Kidney epithelial cell (primary cell): ENCODE data around the gene PLXND1. TPM values are rescaled to one million over a fixed set of nuclear protein-coding genes. Genes with fewer than 3 reads are reported as not detected.

ENCODE experiments used
- DNase-seq: peaks from one replicate; pipeline ENCODE4 v3.0.0-alpha.2; 2010; ENCODE audit warnings: low read depth
- H3K27me3 ChIP-seq: 2 replicates; pipeline ENCODE4 v1.6.0; 2011; ENCODE audit warnings: low read length; ENCODE audit not compliant: control insufficient read depth, insufficient read depth
- H3K36me3 ChIP-seq: 2 replicates; pipeline ENCODE4 v1.5.1; 2011; ENCODE audit warnings: low read length; ENCODE audit not compliant: control insufficient read depth, insufficient read depth
- H3K4me3 ChIP-seq: 2 replicates; pipeline ENCODE4 v1.5.1; 2011; ENCODE audit warnings: low read depth, mild to moderate bottlenecking, control low read depth, low read length
- CTCF ChIP-seq: IDR thresholded peaks from 2 replicates; pipeline ENCODE4 v1.5.1; 2011; ENCODE audit warnings: mild to moderate bottlenecking, moderate library complexity, low read length, control low read depth, inconsistent platforms; ENCODE audit not compliant: insufficient read depth, poor library complexity, severe bottlenecking
- total RNA-seq: library from RNA; depleted of rRNA; stranded (reverse); fragments of >200 nt; gene quantifications from 2 replicates; pipeline ENCODE4 v1.2.3, GENCODE V29; 2015

Gene PLXND1
- total RNA-seq, 1 donor from 2014 or later = 103 TPM

GRCh38 chr3:129594907-129595390 lies 11.5 kb downstream of the PLXND1 start:
- Histone ChIP-seq H3K4me3 (no peak overlapping the region), H3K27me3 (no peaks in the 10 kb centered on the region)
- DNase-seq = no peak

GRCh38 chr3:129594409-129594808 lies 12.1 kb downstream of the PLXND1 start:
- no peak for TF ChIP-seq CTCF
- Histone ChIP-seq H3K27me3 (no peaks in the 10 kb centered on the region), H3K36me3 (no peaks in the 10 kb centered on the region), H3K4me3 (no peak overlapping the region)
- no peak for DNase-seq

More at GRCh38 chr3:129594907-129595390, 11.5 kb downstream of the PLXND1 start:
- H3K36me3 ChIP-seq = no peaks in the 10 kb centered on the region
- TF ChIP-seq CTCF = no peak

GRCh38 chr3:129593595-129594339 lies 12.7 kb downstream of the PLXND1 start:
- no peaks in the 10 kb centered on the region for H3K27me3 ChIP-seq
- TF ChIP-seq CTCF = no peak
- no peaks in the 10 kb centered on the region for H3K36me3 ChIP-seq
- no peak for DNase-seq
- no peak overlapping the region for H3K4me3 ChIP-seq

- H3K36me3 ChIP-seq = no peaks in the 10 kb centered on the region
- DNase-seq = no peak
- H3K4me3 ChIP-seq = no peak overlapping the region
- H3K27me3 ChIP-seq = no peaks in the 10 kb centered on the region
- TF ChIP-seq CTCF = peak; percentile 34
These were observed 13.3 kb downstream of the PLXND1 start for GRCh38 chr3:129593230-129593594.

- no peak for DNase-seq
- no peak overlapping the region for H3K4me3 ChIP-seq
- TF ChIP-seq CTCF = no peak
- H3K27me3 ChIP-seq = no peaks in the 10 kb centered on the region
- no peaks in the 10 kb centered on the region for H3K36me3 ChIP-seq
These were observed 13.9 kb downstream of the PLXND1 start for GRCh38 chr3:129592381-129593131.
